HEK293 (cell line): ENCODE results near the gene OR2K2.

ENCODE experiments used
- CTCF ChIA-PET: fragments of 350-600 bp; formaldehyde crosslinking; extraction: SDS; loops from one replicate; lab custom pipeline; 2021; ENCODE audit warnings: antibody characterized with exemption; lab: Yijun Ruan, JAX
- POLR2A ChIA-PET: fragments of 300-600 bp; formaldehyde crosslinking; extraction: SDS; loops from one replicate; lab custom pipeline; 2020; ENCODE audit warnings: antibody characterized with exemption, inconsistent platforms; lab: Yijun Ruan, JAX
- H3K27ac ChIP-seq: fragments of 200-500 bp; sonication (Bioruptor generic); 2 replicates; pipeline ENCODE4 v1.5.1; 2014; ENCODE audit warnings: low read depth, low read length, control low read depth, inconsistent platforms; ENCODE audit errors: extremely low read depth
- H3K36me3 ChIP-seq, 2 experiments: fragments of 200-500 bp in 1 of 2; sonication (Bioruptor generic) in 1 of 2; 1 replicate in 1 of 2; 2 replicates in 1 of 2; pipeline ENCODE4 v1.5.1; 2014 to 2017; ENCODE audit warnings: inconsistent platforms in 2 of 2, low read length in 2 of 2; ENCODE audit not compliant: control insufficient read depth in 2 of 2, insufficient read depth in 1 of 2
- H3K4me1 ChIP-seq: fragments of 200-500 bp; sonication (Bioruptor generic); 2 replicates; pipeline ENCODE4 v1.5.1; 2014; ENCODE audit warnings: mild to moderate bottlenecking, low read length, inconsistent platforms; ENCODE audit not compliant: control insufficient read depth, insufficient read depth
- H3K4me3 ChIP-seq: 2 replicates; pipeline ENCODE4 v1.5.1; 2011; ENCODE audit warnings: low read depth, mild to moderate bottlenecking, control low read depth, low read length, moderate library complexity
- H3K9me3 ChIP-seq: fragments of 200-500 bp; sonication (Bioruptor generic); 2 replicates; pipeline ENCODE4 v1.5.1; 2014; ENCODE audit warnings: low read depth, low read length, inconsistent platforms; ENCODE audit not compliant: control insufficient read depth, insufficient read depth
- BCL11B ChIP-seq: fragments of 450-650 bp; formaldehyde crosslinking; IDR thresholded peaks from 2 replicates; pipeline ENCODE4 v1.5.1; 2016; ENCODE audit warnings: low read depth, missing biosample characterization, missing genetic modification characterization
- GLIS1 ChIP-seq: fragments of 450-650 bp; formaldehyde crosslinking; IDR thresholded peaks from 2 replicates; pipeline ENCODE4 v1.5.1; 2016; ENCODE audit warnings: missing biosample characterization, missing genetic modification characterization
- IKZF3 ChIP-seq: fragments of 450-650 bp; IDR thresholded peaks from 2 replicates; pipeline ENCODE4 v1.5.0; 2018; ENCODE audit warnings: missing biosample characterization, mild to moderate bottlenecking, missing genetic modification characterization, moderate library complexity
- KLF10 ChIP-seq: fragments of 450-650 bp; IDR thresholded peaks from 2 replicates; pipeline ENCODE4 v1.5.1; 2018; ENCODE audit warnings: missing biosample characterization, mild to moderate bottlenecking, missing genetic modification characterization
- KLF9 ChIP-seq: fragments of 450-650 bp; formaldehyde crosslinking; IDR thresholded peaks from 2 replicates; pipeline ENCODE4 v1.5.1; 2016; ENCODE audit warnings: missing biosample characterization, missing genetic modification characterization, low read depth
- PBX3 ChIP-seq: sonication (generic); formaldehyde crosslinking; IDR thresholded peaks from 2 replicates; pipeline ENCODE4 v1.8.1; 2022; ENCODE audit warnings: mild to moderate bottlenecking, moderate library complexity, missing genetic modification reagents
- PRDM1 ChIP-seq: fragments of 450-650 bp; formaldehyde crosslinking; IDR thresholded peaks from 2 replicates; pipeline ENCODE4; 2016; ENCODE audit warnings: missing biosample characterization, missing genetic modification characterization
- SALL2 ChIP-seq: fragments of 450-650 bp; formaldehyde crosslinking; IDR thresholded peaks from 2 replicates; pipeline ENCODE4 v1.5.0; 2017; ENCODE audit warnings: missing biosample characterization, mild to moderate bottlenecking, missing genetic modification characterization, borderline replicate concordance
- TCF7L2 ChIP-seq: IDR thresholded peaks from 2 replicates; pipeline ENCODE4 v1.6.1; 2011; ENCODE audit warnings: low read depth, mild to moderate bottlenecking, inconsistent platforms, low read length, moderate library complexity, borderline replicate concordance
- TRIM28 ChIP-seq: IDR thresholded peaks from 2 replicates; pipeline ENCODE4 v1.6.1; 2011; ENCODE audit warnings: low read length, control low read depth, borderline replicate concordance
- ZBTB20 ChIP-seq: fragments of 450-650 bp; formaldehyde crosslinking; IDR thresholded peaks from 2 replicates; pipeline ENCODE4 v1.5.1; 2016; ENCODE audit warnings: missing biosample characterization, missing genetic modification characterization
- ZNF10 ChIP-seq: fragments of 450-650 bp; formaldehyde crosslinking; IDR thresholded peaks from 2 replicates; pipeline ENCODE4 v1.5.1; 2017; ENCODE audit warnings: missing biosample characterization, missing genetic modification characterization
- ZNF132 ChIP-seq: fragments of 450-650 bp; formaldehyde crosslinking; IDR thresholded peaks from 2 replicates; pipeline ENCODE4 v1.5.1; 2017; ENCODE audit warnings: missing biosample characterization, missing genetic modification characterization, borderline replicate concordance
- ZNF148 ChIP-seq: fragments of 450-650 bp; formaldehyde crosslinking; IDR thresholded peaks from 2 replicates; pipeline ENCODE4 v1.5.0; 2017; ENCODE audit warnings: missing biosample characterization, missing genetic modification characterization, borderline replicate concordance
- ZNF174 ChIP-seq: fragments of 450-650 bp; formaldehyde crosslinking; IDR thresholded peaks from 2 replicates; pipeline ENCODE4 v1.5.0; 2017; ENCODE audit warnings: missing biosample characterization, mild to moderate bottlenecking, missing genetic modification characterization
- ZNF211 ChIP-seq: fragments of 450-650 bp; formaldehyde crosslinking; IDR thresholded peaks from 2 replicates; pipeline ENCODE4 v1.5.1; 2016; ENCODE audit warnings: low read depth, missing biosample characterization, missing genetic modification characterization
- ZNF266 ChIP-seq: fragments of 450-650 bp; formaldehyde crosslinking; IDR thresholded peaks from 2 replicates; pipeline ENCODE4 v1.5.1; 2016; ENCODE audit warnings: missing biosample characterization, missing genetic modification characterization, low read depth
- ZNF292 ChIP-seq: fragments of 450-650 bp; formaldehyde crosslinking; IDR thresholded peaks from 2 replicates; pipeline ENCODE4 v1.5.1; 2016; ENCODE audit warnings: low read depth, missing biosample characterization, missing genetic modification characterization, borderline replicate concordance
- ZNF302 ChIP-seq: fragments of 450-650 bp; formaldehyde crosslinking; IDR thresholded peaks from 2 replicates; pipeline ENCODE4 v1.5.1; 2016; ENCODE audit warnings: missing biosample characterization, missing genetic modification characterization, low read depth
- ZNF324 ChIP-seq: fragments of 450-650 bp; formaldehyde crosslinking; IDR thresholded peaks from 2 replicates; pipeline ENCODE4 v1.5.1; 2016; ENCODE audit warnings: missing biosample characterization, missing genetic modification characterization
- ZNF366 ChIP-seq: fragments of 450-650 bp; formaldehyde crosslinking; conservative IDR thresholded peaks from 2 replicates; pipeline ENCODE4 v1.5.1; 2016; ENCODE audit warnings: missing biosample characterization, missing genetic modification characterization
- ZNF48 ChIP-seq: fragments of 450-650 bp; formaldehyde crosslinking; IDR thresholded peaks from 2 replicates; pipeline ENCODE4 v1.5.1; 2016; ENCODE audit warnings: missing biosample characterization, missing genetic modification characterization
- ZNF521 ChIP-seq: fragments of 450-650 bp; formaldehyde crosslinking; IDR thresholded peaks from 2 replicates; pipeline ENCODE4 v1.5.1; 2017; ENCODE audit warnings: missing biosample characterization, mild to moderate bottlenecking, missing genetic modification characterization
- ZNF560 ChIP-seq: fragments of 450-650 bp; formaldehyde crosslinking; IDR thresholded peaks from 2 replicates; pipeline ENCODE4 v1.5.1; 2017; ENCODE audit warnings: missing biosample characterization, missing genetic modification characterization, borderline replicate concordance
- ZNF677 ChIP-seq: fragments of 450-650 bp; IDR thresholded peaks from 2 replicates; pipeline ENCODE4 v1.5.0; 2018; ENCODE audit warnings: missing biosample characterization, mild to moderate bottlenecking, missing genetic modification characterization, moderate library complexity
- ZNF707 ChIP-seq: fragments of 450-650 bp; formaldehyde crosslinking; IDR thresholded peaks from 2 replicates; pipeline ENCODE4 v1.5.1; 2016; ENCODE audit warnings: missing biosample characterization, missing genetic modification characterization
- ZNF830 ChIP-seq: fragments of 450-650 bp; IDR thresholded peaks from 2 replicates; pipeline ENCODE4 v1.5.0; 2018; ENCODE audit warnings: missing biosample characterization, missing genetic modification characterization, low read depth, mild to moderate bottlenecking, moderate library complexity
- ZSCAN30 ChIP-seq: fragments of 450-650 bp; IDR thresholded peaks from 2 replicates; pipeline ENCODE4 v1.5.1; 2018; ENCODE audit warnings: missing biosample characterization, mild to moderate bottlenecking, missing genetic modification characterization, moderate library complexity
- TF ChIP-seq, protein P1 (sequence below): fragments of 450-650 bp; formaldehyde crosslinking; IDR thresholded peaks from 2 replicates; pipeline ENCODE4 v1.5.1; 2016; ENCODE audit warnings: missing biosample characterization, missing genetic modification characterization

OR2K2 gene

DNA sequence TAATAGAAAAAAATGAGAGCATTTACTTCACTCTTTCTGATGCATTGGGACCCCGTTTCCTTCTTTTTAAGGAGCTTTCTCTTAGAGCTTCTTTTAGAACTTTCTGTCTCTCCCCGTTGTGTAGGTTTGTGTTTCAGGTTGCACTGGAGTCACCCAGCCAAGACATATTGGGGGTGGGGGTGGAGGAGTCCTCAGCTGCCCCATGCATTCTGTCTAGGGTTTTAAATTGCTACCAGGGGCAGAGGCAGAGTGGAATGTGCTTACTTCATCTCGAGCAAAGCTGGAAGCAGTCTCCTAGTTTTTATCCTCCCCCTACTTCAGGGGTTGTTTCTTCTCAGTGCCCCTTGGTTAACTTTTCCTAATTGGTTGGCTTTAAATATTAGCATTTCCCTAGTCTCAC lies 9.4 kb downstream of the OR2K2 start:
- TF ChIP-seq ZNF521 (tag by site-specific recombination) = no peak
- no peak for TF ChIP-seq ZNF292 (tag by site-specific recombination)
- no peak for TF ChIP-seq ZNF211 (tag by site-specific recombination)
- TF ChIP-seq ZNF10 = no peak
- TF ChIP-seq KLF10 (tag by site-specific recombination) = no peak
- no peak for TF ChIP-seq PRDM1
- no peak for TF ChIP-seq ZNF830 (tag by site-specific recombination)
- TF ChIP-seq ZNF324 = no peak
- no peak for TF ChIP-seq ZNF148 (tag by site-specific recombination)
- no peak for TF ChIP-seq ZNF366
- no peak for TF ChIP-seq BCL11B (tag by site-specific recombination)
- no peak for TF ChIP-seq TCF7L2
- TF ChIP-seq ZNF48 (tag by site-specific recombination) = no peak
- Histone ChIP-seq H3K36me3 (no peaks in the 10 kb centered on the region), H3K9me3 (no peaks in the 10 kb centered on the region), H3K4me1 (no peaks in the 10 kb centered on the region), H3K4me3 (no peak overlapping the region), H3K27ac (no peak overlapping the region)
- CTCF ChIA-PET = no interaction called here
- POLR2A ChIA-PET = no interaction called here

DNA sequence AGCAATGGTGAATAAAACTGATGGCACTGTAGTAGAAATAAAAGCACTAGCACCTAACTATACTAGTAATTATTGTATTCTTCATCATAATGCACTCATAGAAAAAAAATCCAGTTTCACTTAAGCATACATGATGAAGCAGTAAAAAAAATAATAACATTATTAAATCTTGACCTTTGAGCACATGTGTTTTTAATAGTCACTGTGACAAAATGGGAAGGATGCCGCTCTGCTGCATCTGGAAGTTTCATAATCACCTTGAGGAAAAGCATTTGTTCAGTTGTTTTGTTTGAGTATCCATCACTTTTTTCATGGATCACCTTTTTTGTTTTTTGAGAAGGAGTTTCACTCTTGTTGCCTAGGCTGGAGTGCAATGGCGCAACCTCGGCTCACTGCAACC lies 13.2 kb downstream of the OR2K2 start:
- POLR2A ChIA-PET = no interaction called here
- Histone ChIP-seq H3K4me1 (no peaks in the 10 kb centered on the region), H3K9me3 (no peaks in the 10 kb centered on the region), H3K36me3 (no peaks in the 10 kb centered on the region), H3K27ac (no peak overlapping the region), H3K4me3 (no peak overlapping the region)
- CTCF ChIA-PET = interaction anchor here (0.7 kb wide), 1 partner anchor 349 kb away, joined by 3 read pairs; no protein-coding TSS in a partner anchor
- TF ChIP-seq PBX3 (CRISPR knock-in tag) (no peak), ZNF707 (tag by site-specific recombination) (no peak), ZNF266 (tag by site-specific recombination) (no peak), ZNF132 (tag by site-specific recombination) (no peak), ZNF174 (tag by site-specific recombination) (no peak), KLF9 (no peak), SALL2 (no peak), ZNF148 (tag by site-specific recombination) (no peak), ZSCAN30 (tag by site-specific recombination) (no peak), ZNF677 (tag by site-specific recombination) (no peak), ZBTB20 (no peak), ZNF560 (tag by site-specific recombination) (no peak), TRIM28 (no peak), ZNF830 (tag by site-specific recombination) (no peak), ZNF302 (no peak), GLIS1 (tag by site-specific recombination) (no peak), IKZF3 (tag by site-specific recombination) (no peak)
- TF ChIP-seq, protein P1, sequence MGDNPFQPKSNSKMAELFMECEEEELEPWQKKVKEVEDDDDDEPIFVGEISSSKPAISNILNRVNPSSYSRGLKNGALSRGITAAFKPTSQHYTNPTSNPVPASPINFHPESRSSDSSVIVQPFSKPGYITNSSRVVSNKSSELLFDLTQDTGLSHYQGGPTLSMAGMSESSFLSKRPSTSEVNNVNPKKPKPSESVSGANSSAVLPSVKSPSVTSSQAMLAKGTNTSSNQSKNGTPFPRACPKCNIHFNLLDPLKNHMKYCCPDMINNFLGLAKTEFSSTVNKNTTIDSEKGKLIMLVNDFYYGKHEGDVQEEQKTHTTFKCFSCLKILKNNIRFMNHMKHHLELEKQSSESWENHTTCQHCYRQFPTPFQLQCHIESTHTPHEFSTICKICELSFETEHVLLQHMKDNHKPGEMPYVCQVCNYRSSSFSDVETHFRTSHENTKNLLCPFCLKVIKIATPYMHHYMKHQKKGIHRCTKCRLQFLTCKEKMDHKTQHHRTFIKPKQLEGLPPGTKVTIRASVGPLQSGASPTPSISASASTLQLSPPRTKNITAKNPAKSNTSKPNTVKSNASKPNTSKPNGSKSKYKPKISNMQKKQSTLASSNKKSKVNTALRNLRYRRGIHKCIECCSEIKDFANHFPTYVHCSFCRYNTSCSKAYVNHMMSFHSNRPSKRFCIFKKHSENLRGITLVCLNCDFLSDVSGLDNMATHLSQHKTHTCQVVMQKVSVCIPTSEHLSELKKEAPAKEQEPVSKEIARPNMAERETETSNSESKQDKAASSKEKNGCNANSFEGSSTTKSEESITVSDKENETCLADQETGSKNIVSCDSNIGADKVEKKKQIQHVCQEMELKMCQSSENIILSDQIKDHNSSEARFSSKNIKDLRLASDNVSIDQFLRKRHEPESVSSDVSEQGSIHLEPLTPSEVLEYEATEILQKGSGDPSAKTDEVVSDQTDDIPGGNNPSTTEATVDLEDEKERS (tag by site-specific recombination) = no peak
